ENCODE measurements around the gene BAZ2A. TPM values are rescaled to one million over a fixed set of nuclear protein-coding genes. Genes with fewer than 3 reads are reported as not detected.
A peak's percentile ranks its signal among the peaks of the same experiment; 100 is the strongest.

The BAZ2A gene
- 113 TPM for polyA plus RNA-seq (2013, experiment 1 of 4)
- polyA plus RNA-seq (2013, experiment 2 of 4) = 127 TPM
- 93.8 TPM for polyA plus RNA-seq (2013, experiment 3 of 4)
- 118 TPM for polyA plus RNA-seq (2013, experiment 4 of 4)

- H3K27me3 ChIP-seq (ENCODE audit: control insufficient read depth, insufficient read depth, low read length, poor library complexity, severe bottlenecking) = no peaks in the 10 kb centered on the region
- no peaks in the 10 kb centered on the region for H3K9me3 ChIP-seq (ENCODE audit: control insufficient read depth, low read length)
- H3K4me1 ChIP-seq (ENCODE audit: control insufficient read depth, insufficient read depth, low read length) = peaks cover 40% of the 10 kb centered on the region
- H3K4me3 ChIP-seq (ENCODE audit: insufficient read depth, low read depth, low read length) = peak within 1 kb of the TSS; percentile 87
- WGBS, 2 experiments = 1 to 2% methylated on average over 31 of the region's 31 CpGs
- no peaks in the 10 kb centered on the region for H3K36me3 ChIP-seq (ENCODE audit: control insufficient read depth, insufficient read depth, low read length)
- H3K27ac ChIP-seq (ENCODE audit: insufficient read depth, low read depth, low read length, poor library complexity, severe bottlenecking) = no peak within 1 kb of the TSS
Observed at GRCh38 chr12:56630180-56630632, at the start of gene BAZ2A. Gene BAZ2A, minus strand, starts transcription at chr12:56630326. Its CDS starts 12,796 bp downstream, at chr12:56617530.

GRCh38 chr12:56678852-56679251 is 48.7 kb upstream of the BAZ2A start:
- Histone ChIP-seq H3K4me1 (ENCODE audit: control insufficient read depth, insufficient read depth, low read length) (no peaks in the 10 kb centered on the region), H3K4me3 (ENCODE audit: insufficient read depth, low read depth, low read length) (no peak overlapping the region), H3K36me3 (ENCODE audit: control insufficient read depth, insufficient read depth, low read length) (peaks cover 10% of the 10 kb centered on the region), H3K27ac (ENCODE audit: insufficient read depth, low read depth, low read length, poor library complexity, severe bottlenecking) (no peak overlapping the region), H3K27me3 (ENCODE audit: control insufficient read depth, insufficient read depth, low read length, poor library complexity, severe bottlenecking) (no peaks in the 10 kb centered on the region), H3K9me3 (ENCODE audit: control insufficient read depth, low read length) (no peaks in the 10 kb centered on the region)
- 95 to 98% methylated on average over 2 of the region's 2 CpGs for WGBS, 2 experiments

- Histone ChIP-seq H3K4me3 (ENCODE audit: insufficient read depth, low read depth, low read length) (no peak overlapping the region), H3K9me3 (ENCODE audit: control insufficient read depth, low read length) (no peaks in the 10 kb centered on the region), H3K36me3 (ENCODE audit: control insufficient read depth, insufficient read depth, low read length) (peaks cover 10% of the 10 kb centered on the region), H3K4me1 (ENCODE audit: control insufficient read depth, insufficient read depth, low read length) (no peaks in the 10 kb centered on the region), H3K27ac (ENCODE audit: insufficient read depth, low read depth, low read length, poor library complexity, severe bottlenecking) (no peak overlapping the region), H3K27me3 (ENCODE audit: control insufficient read depth, insufficient read depth, low read length, poor library complexity, severe bottlenecking) (no peaks in the 10 kb centered on the region)
- WGBS, 2 experiments = 100% methylated on average over 1 of the region's 1 CpG
Observed at GRCh38 chr12:56677680-56678079, 47.6 kb upstream of the BAZ2A start.

- Histone ChIP-seq H3K36me3 (ENCODE audit: control insufficient read depth, insufficient read depth, low read length) (peaks cover 15% of the 10 kb centered on the region), H3K4me1 (ENCODE audit: control insufficient read depth, insufficient read depth, low read length) (no peaks in the 10 kb centered on the region), H3K27me3 (ENCODE audit: control insufficient read depth, insufficient read depth, low read length, poor library complexity, severe bottlenecking) (no peaks in the 10 kb centered on the region), H3K4me3 (ENCODE audit: insufficient read depth, low read depth, low read length) (no peak overlapping the region), H3K27ac (ENCODE audit: insufficient read depth, low read depth, low read length, poor library complexity, severe bottlenecking) (no peak overlapping the region), H3K9me3 (ENCODE audit: control insufficient read depth, low read length) (no peaks in the 10 kb centered on the region)
- 85 to 91% methylated on average over 9 to 10 of the region's 11 CpGs for WGBS, 2 experiments
Observed at GRCh38 chr12:56676851-56677580, 46.9 kb upstream of the BAZ2A start.

DNA sequence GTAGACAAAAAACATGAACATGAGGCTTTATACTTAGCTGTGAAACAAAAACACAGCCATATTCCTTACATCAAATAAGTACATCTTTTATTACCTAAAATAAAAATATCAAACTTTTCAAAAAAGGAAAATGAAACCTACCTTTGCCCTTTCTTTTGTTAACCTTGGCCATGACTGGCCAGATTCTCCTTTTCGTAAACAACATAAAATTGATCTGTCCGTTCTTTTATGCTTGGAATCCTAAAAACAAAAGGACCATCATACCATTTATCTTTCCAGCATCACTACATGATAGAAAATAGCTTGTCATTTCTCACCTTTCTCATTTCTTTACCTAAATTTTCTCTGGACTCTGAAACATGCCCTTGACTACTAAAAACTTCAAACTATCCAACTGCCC is 41.5 kb upstream of the BAZ2A start:
- Histone ChIP-seq H3K4me1 (ENCODE audit: control insufficient read depth, insufficient read depth, low read length) (no peaks in the 10 kb centered on the region), H3K9me3 (ENCODE audit: control insufficient read depth, low read length) (no peaks in the 10 kb centered on the region), H3K27ac (ENCODE audit: insufficient read depth, low read depth, low read length, poor library complexity, severe bottlenecking) (no peak overlapping the region), H3K4me3 (ENCODE audit: insufficient read depth, low read depth, low read length) (no peak overlapping the region), H3K36me3 (ENCODE audit: control insufficient read depth, insufficient read depth, low read length) (peaks cover 33% of the 10 kb centered on the region), H3K27me3 (ENCODE audit: control insufficient read depth, insufficient read depth, low read length, poor library complexity, severe bottlenecking) (no peaks in the 10 kb centered on the region)
- 95 to 96% methylated on average over 2 of the region's 2 CpGs for WGBS, 2 experiments

GRCh38 chr12:56670836-56671235 is 40.7 kb upstream of the BAZ2A start:
- Histone ChIP-seq H3K27ac (ENCODE audit: insufficient read depth, low read depth, low read length, poor library complexity, severe bottlenecking) (no peak overlapping the region), H3K4me3 (ENCODE audit: insufficient read depth, low read depth, low read length) (no peak overlapping the region), H3K27me3 (ENCODE audit: control insufficient read depth, insufficient read depth, low read length, poor library complexity, severe bottlenecking) (no peaks in the 10 kb centered on the region), H3K9me3 (ENCODE audit: control insufficient read depth, low read length) (no peaks in the 10 kb centered on the region), H3K36me3 (ENCODE audit: control insufficient read depth, insufficient read depth, low read length) (peaks cover 35% of the 10 kb centered on the region), H3K4me1 (ENCODE audit: control insufficient read depth, insufficient read depth, low read length) (no peaks in the 10 kb centered on the region)
- 93 to 96% methylated on average over 4 of the region's 4 CpGs for WGBS, 2 experiments

DNA sequence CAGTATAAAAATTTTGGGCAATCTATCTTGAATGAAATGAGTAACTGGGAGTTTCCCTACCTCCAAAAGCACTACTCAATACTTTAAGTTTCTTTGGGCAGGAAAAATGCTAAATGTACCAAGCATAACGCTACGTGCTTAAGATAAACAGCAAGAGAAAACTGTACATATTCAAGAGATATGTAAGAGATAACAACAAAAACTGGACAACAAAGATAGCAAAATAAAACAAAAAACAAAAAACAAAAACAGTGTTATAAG is 38.0 kb upstream of the BAZ2A start:
- Histone ChIP-seq H3K36me3 (ENCODE audit: control insufficient read depth, insufficient read depth, low read length) (peaks cover 40% of the 10 kb centered on the region), H3K27me3 (ENCODE audit: control insufficient read depth, insufficient read depth, low read length, poor library complexity, severe bottlenecking) (no peaks in the 10 kb centered on the region), H3K4me3 (ENCODE audit: insufficient read depth, low read depth, low read length) (no peak overlapping the region), H3K9me3 (ENCODE audit: control insufficient read depth, low read length) (no peaks in the 10 kb centered on the region), H3K4me1 (ENCODE audit: control insufficient read depth, insufficient read depth, low read length) (no peaks in the 10 kb centered on the region), H3K27ac (ENCODE audit: insufficient read depth, low read depth, low read length, poor library complexity, severe bottlenecking) (no peak overlapping the region)
- WGBS, 2 experiments = 91% methylated on average over 2 of the region's 2 CpGs; no CpG with 5 or more reads in 1 of the 2 experiments

- 90 to 91% methylated on average over 13 of the region's 13 CpGs for WGBS, 2 experiments
- Histone ChIP-seq H3K9me3 (ENCODE audit: control insufficient read depth, low read length) (no peaks in the 10 kb centered on the region), H3K36me3 (ENCODE audit: control insufficient read depth, insufficient read depth, low read length) (peaks cover 13% of the 10 kb centered on the region), H3K27ac (ENCODE audit: insufficient read depth, low read depth, low read length, poor library complexity, severe bottlenecking) (no peak overlapping the region), H3K4me1 (ENCODE audit: control insufficient read depth, insufficient read depth, low read length) (no peaks in the 10 kb centered on the region), H3K27me3 (ENCODE audit: control insufficient read depth, insufficient read depth, low read length, poor library complexity, severe bottlenecking) (no peaks in the 10 kb centered on the region), H3K4me3 (ENCODE audit: insufficient read depth, low read depth, low read length) (no peak overlapping the region)
Observed at GRCh38 chr12:56661979-56662638, 32.0 kb upstream of the BAZ2A start.

DNA sequence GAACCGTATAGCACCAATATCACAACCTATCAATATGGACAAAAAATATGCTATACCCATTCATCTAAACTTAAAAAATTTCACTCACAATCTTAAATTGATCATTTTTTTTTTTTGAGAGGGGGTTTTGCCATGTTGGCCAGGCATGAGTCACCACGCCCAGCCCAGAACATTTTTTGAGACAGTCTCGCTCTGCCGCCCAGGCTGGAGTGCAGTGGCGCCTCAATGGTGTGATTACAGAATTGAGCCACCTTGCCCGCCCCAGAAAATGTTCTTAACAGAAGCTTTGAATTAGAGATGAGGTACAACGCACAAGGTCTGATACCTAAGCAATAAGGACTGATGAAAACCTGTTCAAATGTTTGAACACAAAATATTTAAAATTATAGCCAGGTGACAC is 31.4 kb upstream of the BAZ2A start:
- Histone ChIP-seq H3K27ac (ENCODE audit: insufficient read depth, low read depth, low read length, poor library complexity, severe bottlenecking) (no peak overlapping the region), H3K27me3 (ENCODE audit: control insufficient read depth, insufficient read depth, low read length, poor library complexity, severe bottlenecking) (no peaks in the 10 kb centered on the region), H3K4me3 (ENCODE audit: insufficient read depth, low read depth, low read length) (no peak overlapping the region), H3K36me3 (ENCODE audit: control insufficient read depth, insufficient read depth, low read length) (peaks cover 7% of the 10 kb centered on the region), H3K9me3 (ENCODE audit: control insufficient read depth, low read length) (no peaks in the 10 kb centered on the region), H3K4me1 (ENCODE audit: control insufficient read depth, insufficient read depth, low read length) (no peaks in the 10 kb centered on the region)
- 95 to 96% methylated on average over 7 of the region's 7 CpGs for WGBS, 2 experiments

GRCh38 chr12:56658921-56659320 is 28.8 kb upstream of the BAZ2A start:
- Histone ChIP-seq H3K4me1 (ENCODE audit: control insufficient read depth, insufficient read depth, low read length) (no peaks in the 10 kb centered on the region), H3K27me3 (ENCODE audit: control insufficient read depth, insufficient read depth, low read length, poor library complexity, severe bottlenecking) (no peaks in the 10 kb centered on the region), H3K4me3 (ENCODE audit: insufficient read depth, low read depth, low read length) (no peak overlapping the region), H3K9me3 (ENCODE audit: control insufficient read depth, low read length) (no peaks in the 10 kb centered on the region), H3K27ac (ENCODE audit: insufficient read depth, low read depth, low read length, poor library complexity, severe bottlenecking) (no peak overlapping the region), H3K36me3 (ENCODE audit: control insufficient read depth, insufficient read depth, low read length) (no peaks in the 10 kb centered on the region)
- WGBS, 2 experiments = 96 to 100% methylated on average over 1 of the region's 1 CpG

Measured in ectodermal cell (in vitro differentiated cells).